SK-N-SH (cell line): ENCODE results near the gene C13orf46.

Experiments
- EP300 ChIP-seq, 2 experiments: IDR thresholded peaks; 2 replicates each; pipeline versions ENCODE4 v1.4.0 to v1.6.1; 2012; ENCODE audit warnings: borderline replicate concordance in 1 of 2, low read depth in 1 of 2, low read length in 1 of 2
- FOXJ3 ChIP-seq: sonication (generic); formaldehyde crosslinking; IDR thresholded peaks from 2 replicates; pipeline ENCODE4 v1.5.1; 2020; ENCODE audit warnings: mild to moderate bottlenecking, missing genetic modification reagents
- POLR2AphosphoS5 ChIP-seq: IDR thresholded peaks from 2 replicates; pipeline ENCODE4 v1.6.1; 2012; ENCODE audit warnings: low read depth, low read length
- REST ChIP-seq: IDR thresholded peaks from 2 replicates; pipeline ENCODE4 v1.6.1; 2012; ENCODE audit warnings: mild to moderate bottlenecking, low read depth, low read length, moderate library complexity
- SIN3A ChIP-seq: IDR thresholded peaks from 2 replicates; pipeline ENCODE4 v1.6.1; 2012; ENCODE audit warnings: low read depth, mild to moderate bottlenecking, low read length, moderate library complexity, borderline replicate concordance
- SMC3 ChIP-seq: IDR thresholded peaks from 2 replicates; pipeline ENCODE4 v1.6.1; 2012; ENCODE audit warnings: low read depth, low read length, improper control_type of control experiment
- TAF1 ChIP-seq: IDR thresholded peaks from 2 replicates; pipeline ENCODE4 v1.6.1; 2012; ENCODE audit warnings: low read depth, mild to moderate bottlenecking, low read length, moderate library complexity, borderline replicate concordance
- YY1 ChIP-seq: IDR thresholded peaks from 2 replicates; pipeline ENCODE4 v1.4.0; 2012; ENCODE audit warnings: low read depth, mild to moderate bottlenecking
- TF ChIP-seq, protein P1 (sequence below): fragments of 200-600 bp; sonication (generic); IDR thresholded peaks from 2 replicates; pipeline ENCODE4 v1.6.1; 2017; ENCODE audit warnings: antibody characterized with exemption, mild to moderate bottlenecking, moderate library complexity
- TF ChIP-seq, protein P2 (sequence below): IDR thresholded peaks from 2 replicates; pipeline ENCODE4 v1.4.0; 2012; ENCODE audit warnings: low read depth, borderline replicate concordance
- TF ChIP-seq, protein P3 (sequence below): fragments of 150-350 bp; IDR thresholded peaks from 2 replicates; pipeline ENCODE4 v1.6.1; 2017; ENCODE audit warnings: antibody characterized with exemption, low read length, low read depth, borderline replicate concordance
- TF ChIP-seq, protein P4 (sequence below): IDR thresholded peaks from 2 replicates; pipeline ENCODE4 v1.4.0; 2012; ENCODE audit warnings: low read depth

DNA sequence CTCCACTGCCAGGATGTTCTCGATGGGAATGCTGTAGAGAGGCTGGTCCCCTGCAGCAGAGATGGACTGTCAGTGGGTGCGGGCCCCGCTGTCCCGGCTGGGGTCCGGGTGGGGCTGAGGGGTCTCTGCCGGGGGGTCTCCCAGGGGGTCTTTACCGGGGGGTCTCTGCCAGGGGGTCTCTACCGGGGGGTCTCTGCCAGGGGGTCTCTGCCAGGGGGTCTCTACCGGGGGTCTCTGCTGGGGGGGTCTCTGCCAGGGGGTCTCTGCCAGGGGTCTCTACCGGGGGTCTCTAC lies 25.7 kb upstream of the C13orf46 start:
- TF ChIP-seq SIN3A (no peak), SMC3 (no peak), YY1 (no peak), TAF1 (no peak), POLR2AphosphoS5 (no peak), EP300 (IDR thresholded peaks at IDR 0.05; ENCODE audit: borderline replicate concordance in 1 of 2, low read depth in 1 of 2, low read length in 1 of 2) (no peak), REST (no peak), FOXJ3 (CRISPR knock-in tag) (no peak)
- TF ChIP-seq, protein P1, sequence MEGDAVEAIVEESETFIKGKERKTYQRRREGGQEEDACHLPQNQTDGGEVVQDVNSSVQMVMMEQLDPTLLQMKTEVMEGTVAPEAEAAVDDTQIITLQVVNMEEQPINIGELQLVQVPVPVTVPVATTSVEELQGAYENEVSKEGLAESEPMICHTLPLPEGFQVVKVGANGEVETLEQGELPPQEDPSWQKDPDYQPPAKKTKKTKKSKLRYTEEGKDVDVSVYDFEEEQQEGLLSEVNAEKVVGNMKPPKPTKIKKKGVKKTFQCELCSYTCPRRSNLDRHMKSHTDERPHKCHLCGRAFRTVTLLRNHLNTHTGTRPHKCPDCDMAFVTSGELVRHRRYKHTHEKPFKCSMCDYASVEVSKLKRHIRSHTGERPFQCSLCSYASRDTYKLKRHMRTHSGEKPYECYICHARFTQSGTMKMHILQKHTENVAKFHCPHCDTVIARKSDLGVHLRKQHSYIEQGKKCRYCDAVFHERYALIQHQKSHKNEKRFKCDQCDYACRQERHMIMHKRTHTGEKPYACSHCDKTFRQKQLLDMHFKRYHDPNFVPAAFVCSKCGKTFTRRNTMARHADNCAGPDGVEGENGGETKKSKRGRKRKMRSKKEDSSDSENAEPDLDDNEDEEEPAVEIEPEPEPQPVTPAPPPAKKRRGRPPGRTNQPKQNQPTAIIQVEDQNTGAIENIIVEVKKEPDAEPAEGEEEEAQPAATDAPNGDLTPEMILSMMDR, result no peak
- TF ChIP-seq, protein P2, sequence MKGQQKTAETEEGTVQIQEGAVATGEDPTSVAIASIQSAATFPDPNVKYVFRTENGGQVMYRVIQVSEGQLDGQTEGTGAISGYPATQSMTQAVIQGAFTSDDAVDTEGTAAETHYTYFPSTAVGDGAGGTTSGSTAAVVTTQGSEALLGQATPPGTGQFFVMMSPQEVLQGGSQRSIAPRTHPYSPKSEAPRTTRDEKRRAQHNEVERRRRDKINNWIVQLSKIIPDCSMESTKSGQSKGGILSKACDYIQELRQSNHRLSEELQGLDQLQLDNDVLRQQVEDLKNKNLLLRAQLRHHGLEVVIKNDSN, result no peak
- TF ChIP-seq, protein P3, sequence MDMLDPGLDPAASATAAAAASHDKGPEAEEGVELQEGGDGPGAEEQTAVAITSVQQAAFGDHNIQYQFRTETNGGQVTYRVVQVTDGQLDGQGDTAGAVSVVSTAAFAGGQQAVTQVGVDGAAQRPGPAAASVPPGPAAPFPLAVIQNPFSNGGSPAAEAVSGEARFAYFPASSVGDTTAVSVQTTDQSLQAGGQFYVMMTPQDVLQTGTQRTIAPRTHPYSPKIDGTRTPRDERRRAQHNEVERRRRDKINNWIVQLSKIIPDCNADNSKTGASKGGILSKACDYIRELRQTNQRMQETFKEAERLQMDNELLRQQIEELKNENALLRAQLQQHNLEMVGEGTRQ, result no peak
- TF ChIP-seq, protein P4, sequence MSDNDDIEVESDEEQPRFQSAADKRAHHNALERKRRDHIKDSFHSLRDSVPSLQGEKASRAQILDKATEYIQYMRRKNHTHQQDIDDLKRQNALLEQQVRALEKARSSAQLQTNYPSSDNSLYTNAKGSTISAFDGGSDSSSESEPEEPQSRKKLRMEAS, result no peak
